Endothelial cell of umbilical vein (primary cell): Measurements from ENCODE around the gene SH3RF1. TPM values are rescaled to one million over a fixed set of nuclear protein-coding genes. Genes with fewer than 3 reads are reported as not detected.

Experiments
- BruUV-seq: library from RNA; stranded (reverse); fragments of 400-500 nt; replicated peaks from 2 replicates; lab custom pipeline; 2021; lab: Mats Ljungman, UMichigan
- CTCF ChIA-PET: fragments of 300-600, 350-600 bp; sonication (Branson Sonifier 250); formaldehyde crosslinking; loops from one replicate; lab custom pipeline; 2021; ENCODE audit warnings: antibody characterized with exemption, inconsistent platforms; lab: Charles Lee
- POLR2A ChIA-PET: fragments of 300-600, 350-600 bp; sonication (Branson Sonifier 250); formaldehyde crosslinking; loops from one replicate; lab custom pipeline; 2021; ENCODE audit warnings: antibody characterized with exemption, inconsistent platforms; lab: Charles Lee
- DNase-seq: peaks from one replicate; pipeline ENCODE4 v3.0.0-alpha.2; 2011; ENCODE audit warnings: low read depth, low spot score
- FAIRE-seq: peaks from 2 replicates; lab custom pipeline; 2011; peaks lifted over from hg19 to GRCh38; lab: Jason Lieb, UNC
- H2AFZ ChIP-seq: 2 replicates; pipeline ENCODE4 v1.6.0; 2012; ENCODE audit warnings: low read depth, low read length, control low read depth, inconsistent platforms
- H3K27ac ChIP-seq: 2 replicates; pipeline ENCODE4 v1.5.1; 2011; ENCODE audit warnings: low read depth, mild to moderate bottlenecking, control low read depth, low read length, moderate library complexity; ENCODE audit not compliant: insufficient read depth
- H3K27me3 ChIP-seq, 2 experiments: 2 replicates each; pipeline versions ENCODE4 v1.6.0 to v1.6.1; 2011; ENCODE audit warnings: low read length in 2 of 2, mixed read lengths in 1 of 2; ENCODE audit not compliant: control insufficient read depth in 2 of 2, insufficient read depth in 2 of 2
- H3K36me3 ChIP-seq, 2 experiments: 2 replicates in 1 of 2; 3 replicates in 1 of 2; pipeline ENCODE4 v1.5.1; 2011; ENCODE audit warnings: low read length in 2 of 2, mild to moderate bottlenecking in 1 of 2, moderate library complexity in 1 of 2; ENCODE audit not compliant: control insufficient read depth in 2 of 2, insufficient read depth in 2 of 2; ENCODE audit errors: extremely low read depth in 1 of 2
- H3K4me1 ChIP-seq: 3 replicates; pipeline ENCODE4 v1.5.1; 2011; ENCODE audit warnings: mild to moderate bottlenecking, low read length; ENCODE audit not compliant: control insufficient read depth, insufficient read depth; ENCODE audit errors: extremely low read depth
- H3K4me2 ChIP-seq: 2 replicates; pipeline ENCODE4 v1.6.1; 2011; ENCODE audit warnings: low read length, control low read depth, mixed read lengths; ENCODE audit not compliant: insufficient read depth
- H3K4me3 ChIP-seq, 3 experiments: fragments of 200-600 bp in 1 of 3; sonication (generic), shearing (Covaris generic) in 1 of 3; replicated peaks in 1 of 3; 2 replicates each; pipeline ENCODE4 v1.5.1; 2011 to 2016; ENCODE audit warnings: control low read depth in 3 of 3, low read length in 3 of 3, mild to moderate bottlenecking in 2 of 3, inconsistent platforms in 1 of 3, low read depth in 1 of 3, moderate library complexity in 1 of 3; ENCODE audit not compliant: insufficient read depth in 1 of 3
- H3K79me2 ChIP-seq: 2 replicates; pipeline ENCODE4 v1.6.0; 2012; ENCODE audit warnings: low read length, inconsistent platforms; ENCODE audit not compliant: control insufficient read depth, insufficient read depth
- H3K9ac ChIP-seq: replicated peaks from 2 replicates; pipeline ENCODE3; 2011; ENCODE audit warnings: low read length, control low read depth; ENCODE audit not compliant: insufficient read depth; ENCODE audit errors: extremely low read depth
- H3K9me1 ChIP-seq: replicated peaks from 3 replicates; pipeline ENCODE4 v1.6.0; 2011; ENCODE audit warnings: mild to moderate bottlenecking, low read length; ENCODE audit not compliant: control insufficient read depth, insufficient read depth; ENCODE audit errors: extremely low read depth
- H3K9me3 ChIP-seq: replicated peaks from 2 replicates; pipeline ENCODE4 v1.5.1; 2012; ENCODE audit warnings: low read length, inconsistent platforms; ENCODE audit not compliant: control insufficient read depth, insufficient read depth
- H4K20me1 ChIP-seq: replicated peaks from 2 replicates; pipeline ENCODE3; 2011; ENCODE audit warnings: mild to moderate bottlenecking, low read length; ENCODE audit not compliant: control insufficient read depth, insufficient read depth; ENCODE audit errors: extremely low read depth
- CTCF ChIP-seq, 2 donors: IDR thresholded peaks; 1 replicate in 1 of 2; 2 replicates in 1 of 2; pipeline ENCODE4 v1.5.1; 2011; ENCODE audit warnings: low read length in 2 of 2, mild to moderate bottlenecking in 2 of 2, moderate library complexity in 2 of 2, control low read depth in 1 of 2, inconsistent platforms in 1 of 2, low read depth in 1 of 2; ENCODE audit not compliant: insufficient read depth in 1 of 2; ENCODE audit errors: extremely low read depth in 1 of 2
- EZH2 ChIP-seq: IDR thresholded peaks from 2 replicates; pipeline ENCODE4 v1.6.1; 2012; ENCODE audit warnings: borderline replicate concordance, low read depth, mild to moderate bottlenecking, moderate library complexity, low read length, inconsistent platforms; ENCODE audit not compliant: severe bottlenecking
- FOS ChIP-seq: IDR thresholded peaks from 2 replicates; pipeline ENCODE4 v1.6.1; 2011; ENCODE audit warnings: mild to moderate bottlenecking, low read length, moderate library complexity, borderline replicate concordance; ENCODE audit not compliant: insufficient read depth
- GATA2 ChIP-seq: IDR thresholded peaks from 2 replicates; pipeline ENCODE4 v1.7.0; 2011; ENCODE audit warnings: low read depth, mild to moderate bottlenecking, moderate library complexity, mixed read lengths, low read length; ENCODE audit not compliant: insufficient read length, insufficient read depth
- JUN ChIP-seq: IDR thresholded peaks from 2 replicates; pipeline ENCODE4 v1.6.1; 2011; ENCODE audit warnings: borderline replicate concordance, low read depth; ENCODE audit not compliant: insufficient read length, insufficient read depth
- MAX ChIP-seq: IDR thresholded peaks from 2 replicates; pipeline ENCODE4 v1.6.1; 2011; ENCODE audit not compliant: insufficient read depth, insufficient read length
- MYC ChIP-seq: IDR thresholded peaks from one replicate; pipeline ENCODE4 v1.6.1; 2011; ENCODE audit warnings: mild to moderate bottlenecking, low read depth, low read length
- POLR2A ChIP-seq: IDR thresholded peaks from 2 replicates; pipeline ENCODE4 v1.6.1; 2012; ENCODE audit warnings: low read depth, mild to moderate bottlenecking, control low read depth, low read length
- POLR2AphosphoS5 ChIP-seq: IDR thresholded peaks from 2 replicates; pipeline ENCODE4 v1.6.1; 2012; ENCODE audit warnings: low read depth, mild to moderate bottlenecking, control low read depth, low read length, moderate library complexity; ENCODE audit not compliant: insufficient read depth
- dilution Hi-C: fragments of 300-500 bp; cut with MboI; formaldehyde crosslinking; loops from one replicate; pipeline ENCODE4 v1.15.0; 2019; ENCODE audit warnings: low sequenced_read_pairs; ENCODE audit not compliant: extremely low pct_ligation_motif_present
- intact Hi-C: fragments of 100-400 bp; cut with micrococcal nuclease; formaldehyde crosslinking; loops from one replicate; pipeline ENCODE4 v1.10.0; 2022
- polyA plus RNA-seq, 4 experiments: library from polyadenylated mRNA; depleted of rRNA in 3 of 4; stranded (reverse) in 3 of 4; unstranded in 1 of 4; fragments of >200 nt; gene quantifications; 2 replicates each; pipeline versions ENCODE4 v1.2.1 to v1.2.3, GENCODE V29; 2011 to 2012; ENCODE audit warnings: missing spikeins in 1 of 4
- total RNA-seq: library from RNA; stranded (reverse); gene quantifications from 2 replicates; pipeline ENCODE4 v1.2.3, GENCODE V29; 2021

The SH3RF1 gene
- total and polyA plus RNA-seq, 2 donors (not counting 3 experiments of a cell fraction or from before 2014, with no cell fraction given) = 16.2 to 24.9 TPM

GRCh38 chr4:169185133-169185956 lies 85.4 kb downstream of the SH3RF1 start:
- Histone ChIP-seq H4K20me1 (peaks cover 3% of the 10 kb centered on the region), H3K4me3 (no peak overlapping the region), H3K4me1 (peaks cover 6% of the 10 kb centered on the region), H3K27ac (no peak overlapping the region), H3K36me3 (peaks cover 0 to 2% of the 10 kb centered on the region in 2 experiments), H3K79me2 (peaks cover 72% of the 10 kb centered on the region), H3K27me3 (no peaks in the 10 kb centered on the region), H2AFZ (no peak overlapping the region), H3K9me1 (no peaks in the 10 kb centered on the region), H3K4me2 (no peak overlapping the region), H3K9ac (no peak overlapping the region), H3K9me3 (no peaks in the 10 kb centered on the region)
- no peak for TF ChIP-seq POLR2A
- no peak for TF ChIP-seq CTCF (IDR thresholded peaks at IDR 0.05; ENCODE audit: extremely low read depth in 1 of 2, insufficient read depth in 1 of 2, low read depth in 1 of 2, low read length in 2 of 2)
- TF ChIP-seq MAX = no peak
- TF ChIP-seq POLR2AphosphoS5 = no peak
- no peak for TF ChIP-seq MYC
- no peak for TF ChIP-seq GATA2
- TF ChIP-seq JUN = no peak
- TF ChIP-seq FOS = no peak
- no peak for TF ChIP-seq EZH2
- no TSS peak for BruUV-seq
- POLR2A ChIA-PET = no interaction called here
- intact Hi-C loops = no loop called here
- CTCF ChIA-PET = interaction anchor here (0.7 to 2.4 kb wide), 2 partner anchors 18 to 23 kb away, joined by 3 to 7 read pairs; no protein-coding TSS in a partner anchor
- FAIRE-seq = no peak
- no peak for DNase-seq
- dilution Hi-C loops = no loop called here
